Measurements from ENCODE around the gene TYW3.

TYW3 gene, protein sequence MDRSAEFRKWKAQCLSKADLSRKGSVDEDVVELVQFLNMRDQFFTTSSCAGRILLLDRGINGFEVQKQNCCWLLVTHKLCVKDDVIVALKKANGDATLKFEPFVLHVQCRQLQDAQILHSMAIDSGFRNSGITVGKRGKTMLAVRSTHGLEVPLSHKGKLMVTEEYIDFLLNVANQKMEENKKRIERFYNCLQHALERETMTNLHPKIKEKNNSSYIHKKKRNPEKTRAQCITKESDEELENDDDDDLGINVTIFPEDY

DNA sequence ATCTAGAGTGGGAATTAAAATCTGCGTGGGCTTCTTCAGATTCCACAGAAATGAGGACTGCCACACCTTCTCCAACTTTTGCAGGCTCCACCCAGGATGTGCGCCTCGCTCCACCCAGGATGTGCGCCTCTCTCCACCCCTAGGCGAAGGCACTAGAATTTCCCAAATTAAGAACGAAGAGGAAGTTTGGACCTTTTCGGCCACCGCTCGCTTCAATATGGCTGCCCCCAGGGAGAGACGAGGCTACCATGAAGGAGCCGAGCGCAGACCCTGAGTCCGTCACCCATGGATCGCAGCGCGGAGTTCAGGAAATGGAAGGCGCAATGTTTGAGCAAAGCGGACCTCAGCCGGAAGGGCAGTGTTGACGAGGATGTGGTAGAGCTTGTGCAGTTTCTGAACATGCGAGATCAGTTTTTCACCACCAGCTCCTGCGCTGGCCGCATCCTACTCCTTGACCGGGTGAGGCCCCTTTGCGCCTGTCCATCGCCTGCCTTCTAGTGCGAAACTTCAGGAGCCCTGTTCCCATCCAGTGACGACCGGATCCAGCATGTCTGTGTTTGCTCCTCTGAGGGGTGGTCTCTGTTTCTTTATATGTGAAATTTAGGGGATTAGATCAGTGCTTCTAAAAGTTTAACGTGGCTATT, at the start of gene TYW3, which contains the start of gene CRYZ:
Gene TYW3 (plus strand): TSS at position 193 of the 644 bp plus-strand sequence. CDS start 93 bp downstream, at position 286.
Gene CRYZ (minus strand): TSS at position 91 of the 644 bp plus-strand sequence. CDS start 8,229 bp downstream, outside the sequence.
- Histone ChIP-seq H3K4me1 (ENCODE audit: control insufficient read depth, insufficient read depth, low read length) (peaks cover 15% of the 10 kb centered on the region), H3K36me3 (ENCODE audit: control insufficient read depth in 2 of 2, insufficient read depth in 2 of 2, low read length in 2 of 2) (peaks cover 11 to 17% of the 10 kb centered on the region in 2 donors), H3K9ac (ENCODE audit: low read length in 2 of 2) (peak within 1 kb of the TSS; percentile 81 to 94)

GRCh38 chr1:74683656-74684055, 49.3 kb upstream of the TYW3 start:
- no peaks in the 10 kb centered on the region for H3K4me1 ChIP-seq (ENCODE audit: control insufficient read depth, insufficient read depth, low read length)
- no peaks in the 10 kb centered on the region for H3K27me3 ChIP-seq (ENCODE audit: control insufficient read depth in 1 of 2, insufficient read depth in 2 of 2, low read length in 2 of 2)
- no peak overlapping the region for H3K4me3 ChIP-seq (ENCODE audit: low read length in 2 of 2)
- H3K27ac ChIP-seq (ENCODE audit: low read length), result no peak overlapping the region
- no peaks in the 10 kb centered on the region for H3K36me3 ChIP-seq (ENCODE audit: control insufficient read depth in 2 of 2, insufficient read depth in 2 of 2, low read length in 2 of 2)
- H3K9me3 ChIP-seq (ENCODE audit: control insufficient read depth in 2 of 2, low read length in 2 of 2), result no peaks in the 10 kb centered on the region
- H3K9ac ChIP-seq (ENCODE audit: low read length in 2 of 2), result no peak overlapping the region

More for the DNA sequence above, at the start of gene TYW3, which contains the start of gene CRYZ:
- Histone ChIP-seq H3K4me3 (ENCODE audit: low read length in 2 of 2) (peak within 1 kb of the TSS; percentile 97 to 98), H3K27me3 (ENCODE audit: control insufficient read depth in 1 of 2, insufficient read depth in 2 of 2, low read length in 2 of 2) (no peaks in the 10 kb centered on the region), H3K27ac (ENCODE audit: low read length) (peak within 1 kb of the TSS; percentile 90), H3K9me3 (ENCODE audit: control insufficient read depth in 2 of 2, low read length in 2 of 2) (no peaks in the 10 kb centered on the region)

- Histone ChIP-seq H3K27ac (ENCODE audit: low read length) (no peak overlapping the region), H3K9me3 (ENCODE audit: control insufficient read depth in 2 of 2, low read length in 2 of 2) (no peaks in the 10 kb centered on the region), H3K9ac (ENCODE audit: low read length in 2 of 2) (no peak overlapping the region), H3K27me3 (ENCODE audit: control insufficient read depth in 1 of 2, insufficient read depth in 2 of 2, low read length in 2 of 2) (no peaks in the 10 kb centered on the region), H3K4me3 (ENCODE audit: low read length in 2 of 2) (no peak overlapping the region), H3K4me1 (ENCODE audit: control insufficient read depth, insufficient read depth, low read length) (no peaks in the 10 kb centered on the region), H3K36me3 (ENCODE audit: control insufficient read depth in 2 of 2, insufficient read depth in 2 of 2, low read length in 2 of 2) (no peaks in the 10 kb centered on the region)
Measured at GRCh38 chr1:74684301-74684700, 48.7 kb upstream of the TYW3 start.

DNA sequence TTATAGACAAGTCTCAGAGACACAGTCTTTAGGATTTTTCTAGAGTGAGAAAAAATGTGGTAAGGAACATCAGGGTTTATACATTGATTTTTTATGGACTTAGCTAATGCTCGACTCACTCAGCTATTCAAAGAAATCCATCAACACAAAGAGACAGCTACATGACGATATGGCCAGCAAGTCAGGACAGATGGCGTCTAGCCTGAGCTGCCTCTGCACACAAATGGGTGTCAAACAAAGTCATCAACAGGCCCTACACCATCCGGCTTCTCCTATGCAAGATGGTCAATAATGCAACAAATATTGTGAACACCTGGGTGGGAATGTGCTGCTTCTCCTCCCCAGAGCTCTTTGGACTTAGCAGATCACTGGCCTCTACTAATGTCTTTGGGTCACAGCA, 46.0 kb upstream of the TYW3 start:
- H3K27ac ChIP-seq (ENCODE audit: low read length), result no peak overlapping the region
- H3K4me1 ChIP-seq (ENCODE audit: control insufficient read depth, insufficient read depth, low read length), result no peaks in the 10 kb centered on the region
- H3K4me3 ChIP-seq (ENCODE audit: low read length in 2 of 2), result no peak overlapping the region

GRCh38 chr1:74689621-74690363, 43.2 kb upstream of the TYW3 start:
- Histone ChIP-seq H3K9ac (ENCODE audit: low read length in 2 of 2) (no peak overlapping the region), H3K9me3 (ENCODE audit: control insufficient read depth in 2 of 2, low read length in 2 of 2) (no peaks in the 10 kb centered on the region), H3K27ac (ENCODE audit: low read length) (no peak overlapping the region), H3K27me3 (ENCODE audit: control insufficient read depth in 1 of 2, insufficient read depth in 2 of 2, low read length in 2 of 2) (no peaks in the 10 kb centered on the region), H3K4me3 (ENCODE audit: low read length in 2 of 2) (no peak overlapping the region), H3K4me1 (ENCODE audit: control insufficient read depth, insufficient read depth, low read length) (no peaks in the 10 kb centered on the region), H3K36me3 (ENCODE audit: control insufficient read depth in 2 of 2, insufficient read depth in 2 of 2, low read length in 2 of 2) (no peaks in the 10 kb centered on the region)

More for the DNA sequence above, 46.0 kb upstream of the TYW3 start:
- H3K36me3 ChIP-seq (ENCODE audit: control insufficient read depth in 2 of 2, insufficient read depth in 2 of 2, low read length in 2 of 2), result no peaks in the 10 kb centered on the region
- H3K9ac ChIP-seq (ENCODE audit: low read length in 2 of 2), result no peak overlapping the region
- H3K9me3 ChIP-seq (ENCODE audit: control insufficient read depth in 2 of 2, low read length in 2 of 2), result no peaks in the 10 kb centered on the region
- no peaks in the 10 kb centered on the region for H3K27me3 ChIP-seq (ENCODE audit: control insufficient read depth in 1 of 2, insufficient read depth in 2 of 2, low read length in 2 of 2)

DNA sequence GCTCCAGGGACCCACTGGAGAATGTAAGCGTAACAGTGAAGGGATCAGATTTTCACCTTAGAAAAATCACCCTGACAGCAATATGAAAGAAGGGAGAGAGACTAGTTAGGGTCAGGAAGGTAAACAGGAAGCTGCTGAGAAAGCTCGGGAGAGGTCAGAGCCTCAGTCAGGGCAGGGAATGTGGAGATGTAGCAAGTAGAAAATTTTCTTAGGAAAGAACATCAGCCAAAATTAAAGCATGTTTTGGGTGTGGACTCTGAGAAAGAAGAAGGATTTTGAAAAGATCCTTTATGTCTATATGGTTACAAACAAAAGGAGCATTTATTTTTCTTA, 42.6 kb upstream of the TYW3 start:
- Histone ChIP-seq H3K4me3 (ENCODE audit: low read length in 2 of 2) (no peak overlapping the region), H3K27me3 (ENCODE audit: control insufficient read depth in 1 of 2, insufficient read depth in 2 of 2, low read length in 2 of 2) (no peaks in the 10 kb centered on the region), H3K36me3 (ENCODE audit: control insufficient read depth in 2 of 2, insufficient read depth in 2 of 2, low read length in 2 of 2) (no peaks in the 10 kb centered on the region), H3K27ac (ENCODE audit: low read length) (no peak overlapping the region), H3K9me3 (ENCODE audit: control insufficient read depth in 2 of 2, low read length in 2 of 2) (no peaks in the 10 kb centered on the region), H3K9ac (ENCODE audit: low read length in 2 of 2) (no peak overlapping the region), H3K4me1 (ENCODE audit: control insufficient read depth, insufficient read depth, low read length) (no peaks in the 10 kb centered on the region)

DNA sequence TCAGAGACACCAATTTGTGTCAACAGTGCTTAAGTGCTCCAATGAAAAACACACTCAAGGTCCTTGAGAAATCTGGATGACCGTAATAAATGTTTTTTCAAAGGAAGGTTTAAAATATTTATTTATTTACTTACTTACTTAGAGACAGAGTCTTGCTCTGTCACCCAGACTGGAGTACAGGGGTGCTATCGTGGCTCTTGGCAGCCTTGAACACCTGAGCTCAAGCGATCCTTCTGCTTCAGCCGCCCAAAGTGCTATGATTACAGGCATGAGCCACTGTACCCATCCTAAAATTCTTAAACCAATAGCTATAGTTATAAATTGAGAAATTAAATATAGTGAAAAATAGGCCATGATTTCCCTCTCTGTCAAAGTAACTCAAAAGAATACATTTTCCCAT, 42.0 kb upstream of the TYW3 start:
- no peaks in the 10 kb centered on the region for H3K27me3 ChIP-seq (ENCODE audit: control insufficient read depth in 1 of 2, insufficient read depth in 2 of 2, low read length in 2 of 2)
- H3K9me3 ChIP-seq (ENCODE audit: control insufficient read depth in 2 of 2, low read length in 2 of 2), result no peaks in the 10 kb centered on the region
- H3K27ac ChIP-seq (ENCODE audit: low read length), result no peak overlapping the region
- no peak overlapping the region for H3K9ac ChIP-seq (ENCODE audit: low read length in 2 of 2)
- H3K4me1 ChIP-seq (ENCODE audit: control insufficient read depth, insufficient read depth, low read length), result no peaks in the 10 kb centered on the region
- no peaks in the 10 kb centered on the region for H3K36me3 ChIP-seq (ENCODE audit: control insufficient read depth in 2 of 2, insufficient read depth in 2 of 2, low read length in 2 of 2)
- H3K4me3 ChIP-seq (ENCODE audit: low read length in 2 of 2), result no peak overlapping the region

- H3K36me3 ChIP-seq (ENCODE audit: control insufficient read depth in 2 of 2, insufficient read depth in 2 of 2, low read length in 2 of 2), result no peaks in the 10 kb centered on the region
- no peaks in the 10 kb centered on the region for H3K9me3 ChIP-seq (ENCODE audit: control insufficient read depth in 2 of 2, low read length in 2 of 2)
- no peaks in the 10 kb centered on the region for H3K4me1 ChIP-seq (ENCODE audit: control insufficient read depth, insufficient read depth, low read length)
- no peak overlapping the region for H3K4me3 ChIP-seq (ENCODE audit: low read length in 2 of 2)
- H3K27ac ChIP-seq (ENCODE audit: low read length), result no peak overlapping the region
- no peaks in the 10 kb centered on the region for H3K27me3 ChIP-seq (ENCODE audit: control insufficient read depth in 1 of 2, insufficient read depth in 2 of 2, low read length in 2 of 2)
- no peak overlapping the region for H3K9ac ChIP-seq (ENCODE audit: low read length in 2 of 2)
Measured at GRCh38 chr1:74693473-74693872, 39.5 kb upstream of the TYW3 start.

DNA sequence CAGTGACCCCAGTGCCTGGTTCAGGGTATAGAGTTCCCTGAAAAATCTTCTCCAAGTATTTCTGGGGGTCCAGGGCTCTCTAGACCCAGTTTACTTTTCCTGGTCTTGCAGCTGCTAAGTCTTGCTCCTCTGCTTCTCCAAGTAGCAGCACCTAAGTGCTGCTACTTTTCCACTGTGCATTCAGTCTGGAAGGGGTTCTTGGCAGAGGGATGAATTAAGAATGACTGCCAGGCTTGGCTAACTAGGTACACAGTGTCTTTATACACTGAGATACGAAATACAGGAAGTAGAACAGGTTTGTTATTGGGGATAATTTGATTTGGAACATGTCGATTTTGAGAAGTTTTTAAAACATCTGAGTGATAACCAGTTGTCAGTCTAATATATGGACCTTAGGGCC, 35.1 kb upstream of the TYW3 start:
- Histone ChIP-seq H3K9ac (ENCODE audit: low read length in 2 of 2) (no peak overlapping the region), H3K4me1 (ENCODE audit: control insufficient read depth, insufficient read depth, low read length) (no peaks in the 10 kb centered on the region), H3K4me3 (ENCODE audit: low read length in 2 of 2) (no peak overlapping the region), H3K27ac (ENCODE audit: low read length) (no peak overlapping the region), H3K27me3 (ENCODE audit: control insufficient read depth in 1 of 2, insufficient read depth in 2 of 2, low read length in 2 of 2) (no peaks in the 10 kb centered on the region), H3K9me3 (ENCODE audit: control insufficient read depth in 2 of 2, low read length in 2 of 2) (no peaks in the 10 kb centered on the region), H3K36me3 (ENCODE audit: control insufficient read depth in 2 of 2, insufficient read depth in 2 of 2, low read length in 2 of 2) (peaks cover 4 to 5% of the 10 kb centered on the region in 2 donors)

DNA sequence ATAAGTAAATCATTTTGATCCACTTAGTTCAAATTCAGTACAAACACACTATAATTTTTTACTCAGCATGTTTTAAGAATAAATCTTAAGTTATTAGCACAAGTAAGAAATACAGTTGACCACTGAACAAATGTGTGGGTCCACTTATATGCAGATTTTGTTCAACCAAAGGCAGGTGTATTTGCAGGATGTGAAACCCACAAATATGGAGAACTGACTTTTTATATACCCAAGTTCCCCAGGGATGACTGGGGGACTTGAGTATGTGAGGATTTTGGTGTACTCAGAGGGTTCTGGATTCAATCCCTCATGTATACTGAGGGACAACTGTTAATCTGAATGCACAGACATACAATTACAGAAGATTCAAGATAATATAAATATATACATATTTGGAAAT, 33.6 kb upstream of the TYW3 start:
- Histone ChIP-seq H3K4me1 (ENCODE audit: control insufficient read depth, insufficient read depth, low read length) (no peaks in the 10 kb centered on the region), H3K9ac (ENCODE audit: low read length in 2 of 2) (no peak overlapping the region), H3K27ac (ENCODE audit: low read length) (no peak overlapping the region), H3K4me3 (ENCODE audit: low read length in 2 of 2) (no peak overlapping the region), H3K27me3 (ENCODE audit: control insufficient read depth in 1 of 2, insufficient read depth in 2 of 2, low read length in 2 of 2) (no peaks in the 10 kb centered on the region), H3K36me3 (ENCODE audit: control insufficient read depth in 2 of 2, insufficient read depth in 2 of 2, low read length in 2 of 2) (peaks cover 10 to 13% of the 10 kb centered on the region in 2 donors), H3K9me3 (ENCODE audit: control insufficient read depth in 2 of 2, low read length in 2 of 2) (no peaks in the 10 kb centered on the region)

Measured in stomach smooth muscle (tissue), 2 donors.